Activated T-cell treated with anti-CD3 and anti-CD28 coated beads for 48 hours (primary cell): ENCODE data around the gene ATG9B.
"Not testable (repeated sequence)": the region's sequence is repeated elsewhere in the genome, so short reads cannot be mapped to it uniquely, and the experiment has no call there.

Source experiments
- DNase-seq: peaks from one replicate; pipeline ENCODE4 v3.0.0-alpha.2; 2020; ENCODE audit warnings: low read depth

Gene ATG9B

GRCh38 chr7:151014950-151015349 is 9.3 kb downstream of the ATG9B start:
- DNase-seq: no peak

GRCh38 chr7:151013733-151014497 is 10.4 kb downstream of the ATG9B start:
- DNase-seq: peak; percentile 84

GRCh38 chr7:151013356-151013732 is 10.9 kb downstream of the ATG9B start:
- DNase-seq: no peak

GRCh38 chr7:151012911-151013347 is 11.4 kb downstream of the ATG9B start:
- DNase-seq: no peak

GRCh38 chr7:151012031-151012692 is 12.1 kb downstream of the ATG9B start:
- no peak for DNase-seq

- not testable (repeated sequence) for DNase-seq
Measured at GRCh38 chr7:151011616-151012015, 12.7 kb downstream of the ATG9B start.

GRCh38 chr7:151011097-151011409 is 13.2 kb downstream of the ATG9B start:
- DNase-seq: no peak

- no peak for DNase-seq
Measured at GRCh38 chr7:151010307-151011096, 13.8 kb downstream of the ATG9B start.

GRCh38 chr7:151010037-151010306 is 14.3 kb downstream of the ATG9B start:
- DNase-seq: no peak

GRCh38 chr7:151009327-151010036 is 14.8 kb downstream of the ATG9B start:
- no peak for DNase-seq

GRCh38 chr7:151008511-151009323 is 15.6 kb downstream of the ATG9B start:
- peak; percentile 86 for DNase-seq

- no peak for DNase-seq
Measured at GRCh38 chr7:151008143-151008510, 16.2 kb downstream of the ATG9B start.

GRCh38 chr7:151007469-151007898 is 16.8 kb downstream of the ATG9B start:
- DNase-seq: no peak

- no peak for DNase-seq
Measured at GRCh38 chr7:151006590-151007300, 17.5 kb downstream of the ATG9B start.

GRCh38 chr7:151005566-151005965 is 18.7 kb downstream of the ATG9B start:
- no peak for DNase-seq

GRCh38 chr7:151003572-151003971 is 20.7 kb downstream of the ATG9B start:
- no peak for DNase-seq

- DNase-seq: no peak
Measured at GRCh38 chr7:151001546-151001945, 22.7 kb downstream of the ATG9B start.

- DNase-seq: no peak
Measured at GRCh38 chr7:151000897-151001495, 23.3 kb downstream of the ATG9B start.

- DNase-seq: no peak
Measured at GRCh38 chr7:150999497-151000230, 24.6 kb downstream of the ATG9B start.

- DNase-seq: no peak
Measured at GRCh38 chr7:150999001-150999400, 25.3 kb downstream of the ATG9B start.
